H9 (cell line): ENCODE data around the gene C1orf122. TPM values are rescaled to one million over a fixed set of nuclear protein-coding genes. Genes with fewer than 3 reads are reported as not detected.

Source experiments
- DNase-seq: peaks from one replicate; pipeline ENCODE4 v3.0.0-alpha.2; 2017
- H2AFZ ChIP-seq: one replicate; pipeline ENCODE4 v1.6.1; 2013; ENCODE audit warnings: mild to moderate bottlenecking, low read length, control low read depth, moderate library complexity
- H2AK5ac ChIP-seq: 2 replicates; pipeline ENCODE4 v1.6.1; 2013; ENCODE audit warnings: low read length, control low read depth, mixed read lengths; ENCODE audit not compliant: insufficient read length
- H2BK120ac ChIP-seq: one replicate; pipeline ENCODE4 v1.6.1; 2013; ENCODE audit warnings: low read depth, mild to moderate bottlenecking, low read length, control low read depth, inconsistent platforms; ENCODE audit not compliant: poor library complexity, severe bottlenecking
- H2BK12ac ChIP-seq: 2 replicates; pipeline ENCODE4 v1.6.1; 2013; ENCODE audit warnings: low read length, control low read depth, mixed read lengths, low read depth; ENCODE audit not compliant: insufficient read length
- H2BK15ac ChIP-seq: 2 replicates; pipeline ENCODE4 v1.6.1; 2013; ENCODE audit warnings: low read depth, low read length, control low read depth
- H2BK20ac ChIP-seq: one replicate; pipeline ENCODE4 v1.6.1; 2013; ENCODE audit warnings: low read depth, mild to moderate bottlenecking, low read length, control low read depth, inconsistent platforms; ENCODE audit not compliant: poor library complexity, severe bottlenecking
- H2BK5ac ChIP-seq: 2 replicates; pipeline ENCODE4 v1.6.1; 2013; ENCODE audit warnings: low read length, control low read depth, mixed read lengths; ENCODE audit not compliant: insufficient read length
- H3K14ac ChIP-seq: 2 replicates; pipeline ENCODE4 v1.6.1; 2013; ENCODE audit warnings: low read length, control low read depth; ENCODE audit not compliant: insufficient read depth
- H3K18ac ChIP-seq: 2 replicates; pipeline ENCODE4 v1.6.1; 2013; ENCODE audit warnings: low read depth, mild to moderate bottlenecking, mixed read lengths, low read length, control low read depth; ENCODE audit not compliant: insufficient read length
- H3K23ac ChIP-seq: 2 replicates; pipeline ENCODE4 v1.6.1; 2013; ENCODE audit warnings: low read length, control low read depth, mixed read lengths, low read depth; ENCODE audit not compliant: insufficient read length
- H3K23me2 ChIP-seq: 2 replicates; pipeline ENCODE4 v1.6.1; 2013; ENCODE audit warnings: low read depth, mild to moderate bottlenecking, mixed read lengths, low read length, control low read depth; ENCODE audit not compliant: insufficient read length, poor library complexity, severe bottlenecking
- H3K27ac ChIP-seq: 2 replicates; pipeline ENCODE4 v1.5.1; 2013; ENCODE audit warnings: low read length, control low read depth, mixed read lengths, low read depth; ENCODE audit not compliant: insufficient read length
- H3K27me3 ChIP-seq: 2 replicates; pipeline ENCODE4 v1.6.1; 2013; ENCODE audit warnings: low read length, control low read depth, inconsistent platforms; ENCODE audit not compliant: insufficient read depth
- H3K4ac ChIP-seq: 2 replicates; pipeline ENCODE4 v1.6.1; 2013; ENCODE audit warnings: low read depth, mild to moderate bottlenecking, control low read depth, inconsistent platforms, low read length, moderate library complexity
- H3K4me1 ChIP-seq: 2 replicates; pipeline ENCODE4 v1.6.1; 2013; ENCODE audit warnings: low read length, control low read depth, inconsistent platforms; ENCODE audit not compliant: insufficient read depth
- H3K4me2 ChIP-seq: 2 replicates; pipeline ENCODE4 v1.6.1; 2013; ENCODE audit warnings: low read length, control low read depth, mixed read lengths; ENCODE audit not compliant: insufficient read length, insufficient read depth
- H3K56ac ChIP-seq: 2 replicates; pipeline ENCODE4 v1.6.1; 2013; ENCODE audit warnings: low read depth, mild to moderate bottlenecking, mixed read lengths, low read length, control low read depth; ENCODE audit not compliant: insufficient read length
- H3K79me1 ChIP-seq: 2 replicates; pipeline ENCODE4 v1.6.1; 2013; ENCODE audit warnings: low read depth, mild to moderate bottlenecking, moderate library complexity, low read length, control low read depth, inconsistent platforms; ENCODE audit not compliant: insufficient read depth, poor library complexity, severe bottlenecking
- H3K79me2 ChIP-seq: 2 replicates; pipeline ENCODE4 v1.6.1; 2013; ENCODE audit warnings: low read length, control low read depth, inconsistent platforms; ENCODE audit not compliant: insufficient read depth
- H3K9ac ChIP-seq: 2 replicates; pipeline ENCODE4 v1.6.1; 2013; ENCODE audit warnings: low read length, control low read depth, mixed read lengths; ENCODE audit not compliant: insufficient read length; ENCODE audit errors: extremely low read depth
- H3K9me3 ChIP-seq: one replicate; pipeline ENCODE4 v1.6.1; 2013; ENCODE audit warnings: low read depth, low read length, inconsistent platforms; ENCODE audit not compliant: control insufficient read depth
- H3T11ph ChIP-seq: one replicate; pipeline ENCODE4 v1.6.1; 2013; ENCODE audit warnings: mild to moderate bottlenecking, low read length, control low read depth, inconsistent platforms
- H4K20me1 ChIP-seq: one replicate; pipeline ENCODE4 v1.6.1; 2013; ENCODE audit not compliant: control insufficient read depth, insufficient read length, insufficient read depth
- H4K5ac ChIP-seq: 2 replicates; pipeline ENCODE4 v1.6.1; 2013; ENCODE audit warnings: low read depth, mild to moderate bottlenecking, mixed read lengths, low read length, control low read depth; ENCODE audit not compliant: insufficient read length
- H4K8ac ChIP-seq: replicated peaks from 2 replicates; pipeline ENCODE4 v1.6.1; 2013; ENCODE audit warnings: low read length, control low read depth, mixed read lengths, low read depth; ENCODE audit not compliant: insufficient read length
- H4K91ac ChIP-seq: 2 replicates; pipeline ENCODE4 v1.6.1; 2013; ENCODE audit warnings: low read depth, mild to moderate bottlenecking, moderate library complexity, mixed read lengths, low read length, control low read depth; ENCODE audit not compliant: insufficient read length
- H3K27ac Mint-ChIP-seq, 3 experiments: 2 replicates in 2 of 3; 3 replicates in 1 of 3; pipeline ENCODE4 v1.8.0; 2020 to 2021; ENCODE audit warnings: mixed read lengths in 3 of 3, mild to moderate bottlenecking in 1 of 3, moderate library complexity in 1 of 3
- H3K27me3 Mint-ChIP-seq: 2 replicates; pipeline ENCODE4 v1.8.0; 2021; ENCODE audit warnings: low read depth, mild to moderate bottlenecking, moderate library complexity, mixed read lengths
- H3K36me3 Mint-ChIP-seq, 3 experiments: 2 replicates in 2 of 3; 3 replicates in 1 of 3; pipeline ENCODE4 v1.8.0; 2020 to 2021; ENCODE audit warnings: low read depth in 3 of 3, mixed read lengths in 3 of 3; ENCODE audit not compliant: insufficient read depth in 1 of 3
- H3K4me1 Mint-ChIP-seq, 2 experiments: 2 replicates each; pipeline ENCODE4 v1.8.0; 2020; ENCODE audit warnings: mixed read lengths in 2 of 2
- H3K4me3 Mint-ChIP-seq, 2 experiments: 2 replicates in 1 of 2; 3 replicates in 1 of 2; pipeline ENCODE4 v1.8.0; 2020 to 2021; ENCODE audit warnings: mild to moderate bottlenecking in 2 of 2, mixed read lengths in 2 of 2, moderate library complexity in 1 of 2
- H3K9me3 Mint-ChIP-seq, 2 experiments: 2 replicates in 1 of 2; 3 replicates in 1 of 2; pipeline ENCODE4 v1.8.0; 2020; ENCODE audit warnings: mild to moderate bottlenecking in 2 of 2, mixed read lengths in 2 of 2, moderate library complexity in 1 of 2
- CTCF ChIP-seq: fragments of 200-600 bp; sonication (generic); conservative IDR thresholded peaks from 3 replicates; pipeline ENCODE4 v1.8.0; 2021; ENCODE audit warnings: antibody characterized with exemption, mild to moderate bottlenecking
- WGBS: extraction: QIAGEN DNeasy Blood & Tissue Kit; methylation state at CpG from one replicate; pipeline ENCODE4 v1.1.7; 2013; ENCODE audit warnings: missing lambda C conversion rate, low lambda C conversion rate, mixed read lengths; ENCODE audit not compliant: insufficient read length; ENCODE audit errors: extremely low coverage; 5-methylcytosine and 5-hydroxymethylcytosine counted together
- total RNA-seq: library from RNA; stranded (reverse); gene quantifications from 2 replicates; pipeline ENCODE4 v1.2.1, GENCODE V29; 2021

C1orf122 gene
- total RNA-seq, 1 experiment from 2014 or later = 59.3 TPM

- no peak overlapping the region for H3K14ac ChIP-seq
- no CpG with 5 or more reads among the region's 1 CpG for WGBS
- no peak overlapping the region for H3K4me2 ChIP-seq
- no peak overlapping the region for H2BK20ac ChIP-seq
- H2BK5ac ChIP-seq = no peak overlapping the region
- H3K4ac ChIP-seq = no peak overlapping the region
- no peak overlapping the region for H3K18ac ChIP-seq
- no peaks in the 10 kb centered on the region for H3K9me3 ChIP-seq
- no peak overlapping the region for H4K8ac ChIP-seq
- no peaks in the 10 kb centered on the region for H3K23me2 ChIP-seq
- no peaks in the 10 kb centered on the region for H4K20me1 ChIP-seq
- H3K4me1 ChIP-seq = no peaks in the 10 kb centered on the region
- H2AFZ ChIP-seq = no peak overlapping the region
- no peaks in the 10 kb centered on the region for H3K79me1 ChIP-seq
- no peak for DNase-seq
- no peak overlapping the region for H4K91ac ChIP-seq
- no peaks in the 10 kb centered on the region for H3K79me2 ChIP-seq
- Mint-ChIP-seq H3K4me3 (no peak overlapping the region), H3K36me3 (peaks cover 5 to 35% (median 16%) of the 10 kb centered on the region in 3 experiments; a peak in 6 of 7 replicates), H3K9me3 (no peaks in the 10 kb centered on the region), H3K4me1 (no peaks in the 10 kb centered on the region), H3K27ac (no peak overlapping the region), H3K27me3 (no peaks in the 10 kb centered on the region)
- no peak for TF ChIP-seq CTCF
- no peaks in the 10 kb centered on the region for H3K27me3 ChIP-seq
- no peak overlapping the region for H2AK5ac ChIP-seq
- no peak overlapping the region for H2BK12ac ChIP-seq
- H2BK120ac ChIP-seq = no peak overlapping the region
- H3K9ac ChIP-seq = no peak overlapping the region
- H4K5ac ChIP-seq = no peak overlapping the region
- no peak overlapping the region for H3K27ac ChIP-seq
- no peak overlapping the region for H3K56ac ChIP-seq
- no peak overlapping the region for H2BK15ac ChIP-seq
- H3K23ac ChIP-seq = no peak overlapping the region
- no peak overlapping the region for H3T11ph ChIP-seq
Observed at GRCh38 chr1:37840711-37841110, 33.1 kb downstream of the C1orf122 start.
